Stimulated activated CD8-positive, alpha-beta memory T cell treated with anti-CD3 and anti-CD28 coated beads, Interleukin-2, amount 100 ng/mL, for 48 hours (primary cell): Measurements from ENCODE around the gene NR1H2.
"Not testable (repeated sequence)": the region's sequence is repeated elsewhere in the genome, so short reads cannot be mapped to it uniquely, and the experiment has no call there.

Experiments used
- DNase-seq, 2 donors: peaks; one replicate each; pipeline ENCODE4 v3.0.0-alpha.2; 2020; ENCODE audit warnings: low read depth in 2 of 2

Gene NR1H2

GRCh38 chr19:50378169-50378862 is 2.1 kb downstream of the NR1H2 start:
- DNase-seq: no peak

DNA sequence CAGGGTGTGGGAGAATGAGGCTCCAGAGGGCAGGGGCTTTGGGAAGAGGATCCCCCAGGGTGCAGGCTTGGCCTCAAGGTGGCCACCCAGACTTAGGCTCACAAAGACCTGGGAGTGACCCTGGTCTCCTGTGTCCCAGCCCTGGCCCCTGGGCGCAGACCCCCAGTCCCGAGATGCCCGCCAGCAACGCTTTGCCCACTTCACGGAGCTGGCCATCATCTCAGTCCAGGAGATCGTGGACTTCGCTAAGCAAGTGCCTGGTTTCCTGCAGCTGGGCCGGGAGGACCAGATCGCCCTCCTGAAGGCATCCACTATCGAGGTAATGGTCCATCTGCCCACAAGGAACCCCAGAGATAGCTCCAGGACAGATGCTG is 2.6 kb downstream of the NR1H2 start:
- DNase-seq: no peak

DNA sequence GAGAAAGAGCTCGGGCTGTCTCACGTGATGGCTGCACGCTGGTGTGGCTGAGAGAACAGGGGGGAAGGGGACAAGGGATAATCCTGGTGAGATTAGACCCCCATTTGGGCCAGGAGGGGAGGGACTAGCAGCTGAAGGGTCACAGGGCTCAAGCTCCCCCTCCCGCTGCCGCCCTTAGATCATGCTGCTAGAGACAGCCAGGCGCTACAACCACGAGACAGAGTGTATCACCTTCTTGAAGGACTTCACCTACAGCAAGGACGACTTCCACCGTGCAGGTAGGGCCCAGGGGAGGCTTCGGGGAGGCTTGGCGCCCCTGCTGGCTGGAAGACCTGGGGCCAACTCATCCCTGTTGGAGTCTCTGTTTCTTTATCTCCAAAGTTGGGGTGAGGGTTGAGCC is 3.3 kb downstream of the NR1H2 start:
- DNase-seq: no peak

DNA sequence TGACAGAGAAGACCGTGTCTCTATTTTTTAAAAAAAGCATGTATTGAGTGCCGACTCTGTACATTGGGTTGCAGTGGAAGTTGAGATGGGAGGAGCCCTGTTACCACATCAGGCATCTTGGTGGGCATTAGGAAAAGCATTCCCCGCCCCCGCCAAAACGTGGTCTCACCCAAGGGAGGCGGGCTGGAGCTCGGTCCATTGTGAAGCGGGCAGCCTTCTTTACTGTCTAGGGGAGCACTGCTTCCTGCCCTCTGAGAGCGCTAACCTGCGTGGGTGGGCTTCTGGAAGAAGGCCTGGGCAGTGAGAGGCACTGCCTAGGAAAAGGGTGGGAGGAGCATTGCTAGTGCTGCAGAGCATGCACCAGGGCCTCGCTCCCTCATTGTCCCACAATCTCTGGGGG is 3.9 kb downstream of the NR1H2 start:
- DNase-seq: no peak

- DNase-seq: no peak
Observed at GRCh38 chr19:50380751-50381151, 4.5 kb downstream of the NR1H2 start.

GRCh38 chr19:50381881-50382729 is 5.8 kb downstream of the NR1H2 start:
- no peak for DNase-seq

- no peak for DNase-seq
Observed at GRCh38 chr19:50383001-50383851, 7.0 kb downstream of the NR1H2 start.

- peak; percentile 99 for DNase-seq
Observed at GRCh38 chr19:50383852-50384684, 7.8 kb downstream of the NR1H2 start, which contains the start of gene POLD1. Gene POLD1 (plus strand): TSS chr19:50384347. CDS start chr19:50398852, 14,505 bp downstream.

GRCh38 chr19:50384685-50385535 is 8.7 kb downstream of the NR1H2 start:
- DNase-seq: no peak

DNA sequence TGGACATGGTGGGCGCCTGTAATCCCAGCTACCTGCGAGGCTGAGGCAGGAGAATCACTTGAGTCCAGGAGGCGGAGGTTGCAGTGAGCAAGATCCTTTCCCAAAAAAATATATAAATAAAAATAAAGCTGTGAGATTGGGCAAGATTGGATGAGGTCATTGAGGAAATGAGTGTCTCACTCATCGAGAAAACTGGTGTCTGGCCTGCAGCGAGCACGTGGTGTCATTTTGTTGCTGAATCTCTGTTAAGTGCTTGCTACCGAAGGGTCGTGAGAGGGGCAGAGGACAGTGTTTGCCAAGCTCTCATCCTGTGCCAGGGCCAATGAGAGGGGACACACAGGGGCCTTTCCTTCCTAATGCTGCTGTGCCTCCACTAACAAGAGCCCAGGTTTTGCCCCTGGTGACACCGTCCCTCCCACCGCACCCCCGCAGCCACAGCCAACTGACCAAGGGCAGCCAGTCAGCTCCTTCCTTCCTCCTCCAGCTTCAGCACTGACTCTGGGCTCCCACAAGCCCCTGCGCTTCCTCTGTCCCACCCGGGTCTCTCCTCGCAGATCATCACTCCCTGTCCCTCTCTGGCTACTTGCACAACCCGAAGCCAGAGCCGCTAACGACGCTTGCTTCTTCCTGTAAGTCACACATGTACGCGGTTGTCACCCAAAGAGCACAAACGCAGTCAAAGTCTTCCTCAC is 11.1 kb downstream of the NR1H2 start:
- DNase-seq: no peak

DNA sequence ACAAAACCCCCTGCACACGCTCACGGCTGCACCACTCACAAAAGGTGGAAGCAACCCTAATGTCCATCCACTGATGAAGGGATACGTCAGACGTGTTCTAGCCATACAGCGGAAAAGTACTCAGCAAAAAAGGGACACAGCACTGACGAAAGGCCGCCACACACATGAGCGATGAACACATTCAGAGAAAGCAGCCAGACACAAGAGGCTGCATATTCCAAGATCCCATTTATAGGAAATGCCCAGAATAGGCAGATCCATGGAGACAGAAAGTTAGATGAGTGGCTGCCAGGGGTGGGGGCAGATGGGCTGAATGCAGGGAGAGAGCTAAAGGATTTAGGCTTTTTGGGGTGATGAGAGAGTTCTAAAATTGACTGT is 11.6 kb downstream of the NR1H2 start:
- no peak for DNase-seq

- not testable (repeated sequence) for DNase-seq
Observed at GRCh38 chr19:50390295-50390694, 14.0 kb downstream of the NR1H2 start.

DNA sequence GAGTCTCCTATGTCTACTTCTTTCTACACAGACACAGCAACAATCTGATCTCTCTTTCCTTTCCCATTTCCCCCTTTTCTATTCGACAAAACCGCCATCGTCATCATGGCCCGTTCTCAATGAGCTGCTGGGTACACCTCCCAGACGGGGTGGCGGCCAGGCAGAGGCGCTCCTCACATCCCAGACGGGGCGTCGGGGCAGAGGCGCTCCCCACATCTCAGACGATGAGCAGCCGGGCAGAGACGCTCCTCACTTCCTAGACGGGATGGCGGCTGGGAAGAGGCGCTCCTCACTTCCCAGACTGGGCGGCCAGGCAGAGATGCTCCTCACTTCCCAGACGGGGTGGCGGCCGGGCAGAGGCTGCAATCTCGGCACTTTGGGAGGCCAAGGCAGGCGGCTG is 14.7 kb downstream of the NR1H2 start:
- DNase-seq: not testable (repeated sequence)

DNA sequence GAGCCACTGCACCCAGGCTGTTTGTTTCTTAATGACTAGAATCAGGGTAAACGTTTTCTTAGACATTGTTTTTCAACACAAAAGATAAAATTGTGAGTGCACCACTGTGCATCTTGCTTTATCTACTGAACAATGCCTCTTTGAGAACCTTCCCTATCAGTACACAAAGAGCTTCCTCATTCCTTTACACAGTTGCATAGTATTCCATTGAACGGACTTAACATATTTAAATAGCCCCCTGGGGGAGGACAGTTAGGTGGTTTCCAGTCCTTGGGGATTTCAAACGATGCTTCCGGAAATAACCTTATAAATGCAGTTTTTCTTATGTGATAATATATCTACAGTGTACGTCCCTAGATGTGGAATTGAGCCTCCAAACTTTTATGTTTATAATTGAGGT is 16.5 kb downstream of the NR1H2 start:
- no peak for DNase-seq

GRCh38 chr19:50393589-50393988 is 17.3 kb downstream of the NR1H2 start:
- no peak for DNase-seq

DNA sequence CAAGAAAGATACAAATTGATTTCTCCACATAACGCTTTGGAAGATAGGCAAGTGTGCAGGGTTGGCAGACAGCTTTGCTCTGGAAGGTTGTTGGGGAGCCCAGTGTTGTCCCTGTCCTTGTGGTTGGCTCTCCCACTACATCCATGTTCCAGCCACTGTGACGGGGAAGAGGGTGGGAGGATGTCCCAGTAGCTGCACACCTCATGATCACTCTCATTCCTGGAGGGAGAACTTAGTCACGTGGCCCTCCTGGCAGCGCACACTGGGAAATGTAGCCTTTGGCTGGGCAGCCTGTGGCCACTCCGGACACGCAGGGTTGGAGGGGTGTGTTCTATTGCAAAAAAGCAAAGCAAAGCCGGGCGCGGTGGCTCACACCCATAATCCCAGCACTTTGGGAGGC is 17.8 kb downstream of the NR1H2 start:
- no peak for DNase-seq

GRCh38 chr19:50398675-50399367 is 22.6 kb downstream of the NR1H2 start:
- no peak for DNase-seq

GRCh38 chr19:50399368-50399745 is 23.1 kb downstream of the NR1H2 start:
- DNase-seq: no peak
